ENCODE measurements around the gene SLC7A5.

Gene SLC7A5

DNA sequence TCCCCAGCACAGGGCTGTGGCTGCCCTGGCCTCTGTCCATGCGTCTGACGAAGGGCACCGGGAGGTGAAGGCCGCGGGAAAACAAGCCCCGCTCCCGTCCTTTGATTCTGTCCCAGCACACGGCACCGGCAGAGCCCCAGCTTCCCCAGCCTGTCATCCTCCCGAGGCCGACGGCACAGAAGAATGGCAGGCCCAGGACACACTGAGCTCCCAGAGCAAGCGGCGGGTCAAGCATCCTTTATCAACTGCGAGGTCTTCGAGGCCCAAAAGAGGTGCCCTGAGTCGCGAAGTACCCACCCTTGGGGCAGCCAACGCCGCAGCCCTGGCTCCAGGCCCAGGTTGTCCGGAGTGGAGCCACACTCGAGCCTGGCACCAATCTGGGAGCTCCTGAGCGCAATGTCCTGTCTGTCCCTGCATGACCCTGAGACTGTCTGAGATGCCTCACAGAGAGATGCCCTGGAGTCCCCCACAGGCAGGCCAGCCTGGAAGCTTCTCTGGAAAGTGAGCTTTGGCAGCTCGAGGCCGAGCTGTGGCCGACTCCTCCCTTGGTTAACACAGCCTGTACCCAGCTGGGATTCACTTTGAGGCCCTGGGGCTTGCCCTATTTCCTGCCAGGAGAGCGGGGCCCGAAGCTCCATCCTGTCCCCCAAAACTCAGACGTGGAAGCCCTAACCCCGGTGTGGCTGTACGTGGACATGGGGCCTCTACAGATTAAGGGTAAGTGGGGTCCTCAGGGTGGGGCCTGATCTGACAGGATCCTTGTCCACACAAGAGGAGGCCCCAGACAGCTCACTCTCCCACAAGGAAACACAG is 23.3 kb downstream of the SLC7A5 start:
- DNase-seq (ENCODE audit: low spot score), result no peak

DNA sequence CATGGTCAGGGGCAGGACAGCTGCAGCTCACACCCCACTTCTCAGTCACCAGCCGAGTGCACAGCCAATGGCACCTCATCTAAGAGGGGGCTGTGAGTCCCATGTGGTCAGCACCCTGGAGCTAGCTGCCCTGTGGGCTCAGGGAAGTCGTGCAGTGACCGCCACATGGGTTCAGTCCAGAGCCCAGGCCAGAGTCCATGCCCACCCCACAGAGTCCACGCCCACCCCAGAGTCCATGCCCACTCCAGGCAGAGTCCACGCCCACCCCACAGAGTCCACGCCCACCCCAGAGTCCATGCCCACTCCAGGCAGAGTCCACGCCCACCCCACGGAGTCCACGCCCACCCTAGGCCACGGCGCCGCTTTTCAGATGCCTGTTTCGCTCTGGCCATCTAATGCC is 24.1 kb downstream of the SLC7A5 start:
- DNase-seq (ENCODE audit: low spot score), result no peak

- DNase-seq (ENCODE audit: low spot score), result no peak
Observed at GRCh38 chr16:87844809-87845208, 24.5 kb downstream of the SLC7A5 start.

GRCh38 chr16:87844120-87844733 is 25.1 kb downstream of the SLC7A5 start:
- DNase-seq (ENCODE audit: low spot score), result no peak

DNA sequence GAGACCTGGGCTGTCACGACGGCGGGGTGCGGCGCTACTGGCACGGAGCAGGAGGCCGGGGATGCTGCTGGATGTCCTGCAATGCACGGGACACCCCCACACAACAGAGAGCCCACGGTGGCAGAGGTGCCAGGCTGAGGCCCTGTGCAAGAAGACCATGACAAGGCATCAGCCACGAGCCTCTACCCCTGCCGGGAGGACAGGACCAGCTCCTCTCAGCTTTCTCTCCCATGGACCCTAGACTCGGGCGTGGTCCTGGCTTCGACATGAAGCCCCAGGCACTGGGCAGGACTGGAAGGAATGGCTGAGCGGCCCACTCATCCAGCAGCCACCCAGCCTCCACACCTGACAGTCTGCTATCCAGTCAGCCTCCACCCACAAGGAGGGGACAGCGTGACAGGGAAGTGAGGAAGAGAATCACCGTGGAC is 25.6 kb downstream of the SLC7A5 start:
- DNase-seq (ENCODE audit: low spot score), result no peak

DNA sequence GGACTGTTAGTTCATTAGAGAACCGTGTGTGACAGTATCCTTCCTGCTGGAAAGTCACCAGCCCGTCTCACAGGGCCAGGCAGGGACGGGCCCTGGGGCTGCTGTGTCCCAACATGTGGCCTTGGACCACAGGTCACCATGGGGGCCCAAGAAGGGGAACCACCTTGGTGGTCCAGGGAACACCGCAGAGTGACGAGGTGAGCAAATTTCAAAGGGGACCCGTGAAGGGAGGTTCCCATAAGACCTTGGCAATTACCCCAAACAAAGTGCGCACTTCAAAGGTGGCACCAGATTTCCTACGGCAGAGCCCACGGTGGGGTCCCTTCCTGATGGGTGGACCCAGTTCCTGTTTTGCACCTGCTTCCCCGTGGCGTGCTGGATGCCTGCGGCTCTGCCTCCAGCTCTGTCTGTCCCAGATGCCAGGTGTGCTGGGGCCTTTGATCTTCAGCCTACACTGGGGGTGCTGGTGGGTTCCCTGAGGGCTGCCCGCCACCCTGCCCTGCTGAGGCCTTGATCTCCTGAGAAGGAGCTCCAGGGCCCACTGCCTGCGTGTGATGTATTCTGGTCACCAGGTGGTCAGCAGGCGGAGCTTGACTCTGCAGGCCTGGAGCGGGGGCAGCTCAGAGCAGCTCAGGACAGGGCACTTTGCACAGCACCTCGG is 27.0 kb downstream of the SLC7A5 start:
- DNase-seq (ENCODE audit: low spot score), result no peak

DNA sequence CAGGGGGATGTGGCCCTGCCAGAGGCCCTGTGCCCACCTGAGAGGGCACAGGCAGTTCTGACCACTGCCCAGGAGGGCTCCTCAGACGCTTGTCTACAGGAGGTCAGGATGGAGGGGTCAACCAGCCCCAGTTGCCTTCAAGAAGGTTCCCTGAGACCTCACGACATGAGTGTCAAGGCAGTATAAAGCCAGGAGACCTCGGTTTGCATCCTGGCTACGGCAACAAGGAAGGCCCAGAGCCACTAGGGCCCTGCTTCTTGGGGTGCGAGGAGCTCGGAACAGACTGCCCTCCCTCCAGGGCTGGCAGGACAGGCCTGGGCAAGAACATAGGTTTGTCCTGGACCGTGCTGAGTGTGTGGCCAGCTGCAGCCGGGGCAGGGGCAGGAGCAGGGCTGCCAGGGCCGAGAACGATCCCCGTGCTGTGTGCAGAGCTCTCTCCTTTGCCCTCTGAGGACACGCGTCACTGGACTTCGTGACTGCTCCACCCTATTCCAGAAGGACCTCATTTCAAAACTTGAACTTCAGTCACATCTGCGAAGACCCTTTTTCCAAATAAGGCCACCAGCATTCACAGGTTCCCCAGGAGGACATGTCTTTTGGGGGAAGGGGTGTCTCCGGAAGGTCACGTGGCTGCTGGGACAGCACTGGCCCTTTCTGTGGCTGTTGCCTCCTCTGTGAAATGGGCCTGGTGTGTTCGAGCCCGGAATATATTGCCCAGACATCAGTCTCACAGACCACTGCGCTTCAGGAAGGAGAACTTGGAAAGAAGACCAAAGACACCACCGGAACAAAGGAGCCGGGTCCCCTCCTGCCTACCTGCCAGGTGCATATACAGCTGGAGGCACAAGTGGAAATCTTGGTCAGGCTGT is 27.7 kb downstream of the SLC7A5 start:
- no peak for DNase-seq (ENCODE audit: low spot score)

DNA sequence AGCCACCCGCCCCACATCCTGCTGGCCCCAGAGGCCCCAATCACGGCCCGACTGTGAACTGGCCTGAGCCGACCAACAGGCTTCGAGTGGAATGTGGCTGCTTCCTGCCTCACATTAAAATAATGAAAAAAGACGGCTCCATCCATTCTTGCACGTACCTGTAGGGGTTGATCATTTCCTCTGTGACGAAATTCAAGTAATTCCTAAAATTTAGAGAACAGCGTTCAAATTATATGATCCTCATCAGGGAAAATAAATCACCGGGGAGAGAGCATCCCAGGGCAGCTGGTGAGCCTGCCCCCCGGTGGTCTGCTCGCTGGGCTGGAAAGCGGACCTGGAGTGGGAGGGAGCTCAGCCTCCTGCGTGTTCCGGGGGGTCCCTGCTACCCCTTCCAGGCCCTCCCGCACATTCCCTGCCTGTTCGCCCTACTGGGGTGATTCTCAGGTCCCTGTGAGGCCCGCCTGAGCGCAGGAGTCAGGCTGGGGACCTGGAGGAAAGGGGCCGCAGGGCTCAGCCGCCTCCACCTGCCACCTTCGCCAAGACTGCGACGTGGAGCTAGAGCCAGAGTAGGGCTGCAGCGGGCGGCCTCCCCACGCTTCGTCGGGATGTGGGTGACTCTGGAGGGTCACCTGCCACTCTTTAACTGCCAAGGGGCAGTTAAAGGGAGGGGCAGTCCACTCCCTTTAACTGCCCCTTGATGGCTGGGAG is 28.9 kb downstream of the SLC7A5 start:
- no peak for DNase-seq (ENCODE audit: low spot score)

DNA sequence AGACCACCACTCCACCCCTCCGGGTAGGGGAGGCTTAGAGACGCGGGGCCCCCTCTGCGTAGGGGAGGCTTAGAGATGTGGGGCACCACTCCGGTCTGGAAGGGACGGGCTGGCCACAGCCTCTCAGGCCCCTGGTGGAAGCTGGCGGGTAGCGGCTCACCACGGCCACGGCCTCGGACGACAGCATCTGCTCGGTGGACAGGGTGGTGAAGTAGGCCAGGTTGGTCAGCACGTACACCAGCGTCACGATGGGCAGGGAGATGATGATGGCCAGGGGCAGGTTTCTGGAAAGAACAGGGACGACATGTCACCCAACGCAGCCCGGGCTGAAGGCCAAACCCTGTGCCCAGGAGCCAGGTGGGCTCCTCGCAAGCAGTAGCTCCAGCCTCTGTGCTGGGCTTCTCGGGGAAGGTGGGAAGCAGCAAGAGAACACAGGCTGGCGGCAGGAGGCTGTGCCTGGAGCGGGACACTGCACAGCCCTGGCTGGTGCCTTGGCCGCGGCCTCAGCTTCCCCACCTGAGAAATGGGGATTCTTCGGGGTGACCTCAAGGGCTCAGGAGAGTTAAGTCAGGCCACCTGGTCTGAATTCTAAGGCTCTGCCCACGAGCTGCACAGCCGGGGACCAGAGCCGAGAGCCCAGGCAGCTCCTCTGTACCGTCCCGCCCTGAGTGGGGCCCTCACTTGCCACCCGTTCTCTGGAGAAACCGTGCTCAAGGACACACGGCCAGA is 29.6 kb downstream of the SLC7A5 start:
- DNase-seq (ENCODE audit: low spot score), result no peak

DNA sequence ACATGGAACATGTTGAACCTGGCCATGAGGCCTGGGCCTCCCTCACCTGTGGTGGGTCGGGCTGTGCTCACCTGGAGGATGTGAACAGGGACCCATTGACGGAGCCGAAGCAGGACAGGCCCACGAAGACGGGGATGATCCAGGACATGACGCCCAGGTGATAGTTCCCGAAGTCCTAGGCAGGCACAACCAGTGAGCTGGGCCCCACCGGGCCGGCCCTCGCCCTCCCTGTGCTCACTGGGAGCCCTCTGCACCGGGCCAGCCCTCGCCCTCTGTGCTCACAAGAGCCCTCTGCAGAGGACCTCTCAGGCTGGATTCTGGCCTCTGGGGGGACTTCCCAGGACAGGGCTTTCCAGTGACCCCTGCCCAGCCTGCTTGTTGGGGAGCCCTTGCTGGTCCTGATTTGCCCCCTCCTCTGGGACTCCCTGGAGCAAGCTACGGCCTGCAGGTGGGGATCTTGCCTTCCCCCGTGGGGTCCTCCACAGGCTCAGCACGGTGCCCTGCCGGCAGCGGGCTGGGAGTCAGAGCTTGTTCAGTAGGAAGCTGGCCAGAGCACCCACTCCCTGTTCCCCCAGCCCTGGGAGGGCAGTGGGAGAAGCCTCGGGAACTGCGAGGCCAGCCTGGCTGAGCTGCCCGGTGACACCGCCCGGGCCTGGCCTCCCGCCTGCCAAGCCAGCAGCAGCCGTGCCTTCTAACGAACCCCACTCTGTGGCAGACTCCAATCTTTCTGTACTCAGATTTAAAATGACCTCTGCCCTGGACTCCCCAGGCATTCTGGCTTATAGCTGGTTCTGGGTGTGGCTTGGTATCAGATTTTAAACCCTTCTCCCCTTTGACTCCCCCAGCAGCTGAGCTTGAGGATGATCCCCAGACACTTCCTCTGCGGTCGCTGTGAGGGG is 30.4 kb downstream of the SLC7A5 start:
- DNase-seq (ENCODE audit: low spot score), result no peak

GRCh38 chr16:87837627-87838289 is 31.5 kb downstream of the SLC7A5 start:
- no peak for DNase-seq (ENCODE audit: low spot score)

DNA sequence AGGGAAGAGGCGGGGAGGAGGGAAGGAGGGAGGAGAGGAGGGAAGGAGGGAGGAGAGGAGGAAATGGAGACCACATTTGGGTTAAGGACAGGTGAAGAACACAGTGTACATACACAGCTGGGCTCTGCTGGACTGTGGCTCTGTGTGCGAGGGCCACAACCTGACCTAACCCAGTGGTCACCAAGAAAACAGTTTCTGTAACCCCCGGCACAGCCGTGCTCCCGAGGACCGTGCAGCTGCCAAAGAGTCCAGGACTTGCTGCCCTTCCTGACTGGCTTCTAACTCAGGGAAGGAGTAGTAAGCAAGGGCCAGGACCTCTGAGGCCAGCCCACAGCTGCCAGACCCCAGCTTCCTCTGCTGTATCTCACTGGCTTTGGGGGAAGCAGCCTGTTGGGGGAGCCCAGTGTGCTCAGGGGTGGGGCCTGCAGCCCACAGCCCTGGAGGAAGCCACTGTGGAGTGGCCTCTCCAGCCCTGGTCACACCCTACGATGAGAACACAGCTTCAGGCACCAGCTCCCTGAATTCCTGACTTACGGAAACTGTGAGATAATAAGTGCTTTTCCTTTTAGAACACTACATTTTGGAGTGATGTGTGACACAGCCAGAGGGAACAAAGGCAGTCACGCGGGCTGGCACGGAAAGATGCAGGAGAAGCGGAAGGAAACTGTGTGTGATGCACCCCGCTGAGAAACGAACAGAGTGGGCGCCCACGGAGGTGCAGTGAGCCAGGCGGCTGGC is 32.3 kb downstream of the SLC7A5 start:
- no peak for DNase-seq (ENCODE audit: low spot score)

GRCh38 chr16:87836346-87836843 is 32.9 kb downstream of the SLC7A5 start:
- DNase-seq (ENCODE audit: low spot score), result no peak

DNA sequence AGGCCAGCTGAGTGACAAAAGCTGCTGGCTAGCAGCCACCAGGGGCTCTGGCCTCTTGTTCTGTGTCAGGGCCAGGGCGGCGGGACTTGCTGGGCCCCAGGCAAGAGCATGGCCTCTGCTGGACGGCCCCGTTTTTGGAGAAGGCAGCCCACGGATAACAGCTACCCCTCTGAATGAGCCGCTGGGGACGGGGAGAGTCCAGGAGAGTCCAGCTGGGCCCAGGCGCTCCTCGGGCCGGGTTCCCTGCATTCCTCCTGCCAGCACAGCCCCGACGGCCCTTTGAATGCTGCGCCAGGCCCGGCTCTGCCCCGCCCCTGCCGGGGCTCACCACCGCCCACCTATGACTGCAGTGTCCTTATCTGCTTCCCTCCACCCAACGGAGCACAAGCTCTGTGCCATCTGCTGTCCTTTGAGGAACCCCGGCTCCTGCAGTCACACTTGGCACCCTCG is 33.4 kb downstream of the SLC7A5 start:
- no peak for DNase-seq (ENCODE audit: low spot score)

DNA sequence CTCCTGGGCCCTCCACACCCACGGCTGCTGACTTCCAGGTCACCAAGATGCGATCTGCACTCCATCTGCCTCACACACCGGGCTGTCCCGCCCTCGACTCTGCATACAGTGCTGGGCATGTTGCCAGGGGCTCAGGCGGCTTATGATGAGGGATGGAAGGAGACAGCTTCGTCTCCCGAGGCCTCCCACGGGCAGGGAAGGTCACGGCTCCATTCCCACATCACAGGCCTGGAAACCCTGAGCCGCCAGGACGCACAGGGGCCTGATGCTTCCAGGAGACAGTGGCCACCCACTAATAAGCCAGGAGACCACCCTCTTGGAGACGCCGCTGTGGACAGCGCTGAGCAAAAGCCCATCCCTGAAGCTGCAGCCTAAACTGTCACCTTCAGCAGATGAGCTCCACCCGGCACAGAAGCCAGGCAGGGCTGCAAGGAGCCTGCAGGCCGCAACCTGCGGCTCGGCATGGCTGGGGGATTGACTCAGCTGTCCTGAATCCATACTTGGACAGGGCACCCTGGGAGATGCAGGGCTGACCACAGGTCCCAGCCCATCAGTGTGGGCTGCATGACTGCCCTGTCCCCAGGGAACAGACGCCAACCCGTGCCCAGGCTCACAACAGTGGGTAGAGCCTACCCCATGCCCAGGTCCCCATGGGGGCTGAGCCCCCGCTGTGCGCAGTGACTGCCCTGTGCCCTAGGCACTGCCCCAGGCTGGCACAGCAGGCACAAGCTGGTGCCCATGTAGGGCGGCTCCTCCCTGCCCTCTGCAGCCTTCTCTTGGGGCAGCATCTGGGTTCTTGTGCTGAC is 34.4 kb downstream of the SLC7A5 start:
- DNase-seq (ENCODE audit: low spot score), result no peak

DNA sequence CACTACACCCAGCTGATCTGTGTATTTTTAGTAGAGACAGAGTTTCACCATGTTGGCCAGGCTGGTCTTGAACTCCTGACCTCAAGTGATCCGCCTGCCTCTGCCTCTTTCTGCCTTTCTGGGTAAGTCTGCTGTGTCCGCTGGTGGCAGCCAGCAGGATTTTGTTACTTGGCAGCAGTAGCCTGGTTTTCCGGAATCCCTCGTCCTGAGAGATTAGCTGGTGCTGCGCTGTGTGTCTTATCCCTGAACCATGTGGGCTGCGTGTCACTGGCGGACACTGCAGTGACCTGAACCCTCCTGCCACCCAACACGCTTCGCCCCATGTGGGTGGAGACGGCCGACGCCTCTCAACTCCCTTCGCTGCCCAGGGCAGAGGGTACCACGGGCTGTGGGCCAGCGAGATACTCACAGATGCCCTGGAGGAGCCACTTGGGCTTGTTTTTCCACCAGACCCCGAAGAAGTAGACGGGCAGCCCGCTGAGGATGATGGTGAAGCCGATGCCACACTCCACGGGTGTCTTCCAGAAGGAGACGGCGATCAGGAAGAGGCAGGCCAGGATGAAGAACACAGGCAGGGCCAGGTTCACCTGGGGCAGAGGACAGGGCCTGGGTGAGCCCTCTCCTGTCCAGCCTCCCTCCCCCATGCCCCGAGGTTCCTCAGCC is 35.2 kb downstream of the SLC7A5 start:
- no peak for DNase-seq (ENCODE audit: low spot score)

- no peak for DNase-seq (ENCODE audit: low spot score)
Observed at GRCh38 chr16:87833548-87833947, 35.8 kb downstream of the SLC7A5 start.

All from CD4-positive, alpha-beta T cell treated with Interleukin-6 at 100 ng/mL for 8 hours (primary cell).